Measurements from ENCODE around the gene ITIH4. TPM values are rescaled to one million over a fixed set of nuclear protein-coding genes. Genes with fewer than 3 reads are reported as not detected.

Gene ITIH4
- total and polyA plus RNA-seq, 2 of the 13 experiments (the other 11 are each of a cell fraction or from before 2014, with no cell fraction given) = 2.7 to 5.3 TPM

- no peak for TF ChIP-seq SP4 (CRISPR knock-in tag; IDR thresholded peaks at IDR 0.05)
- TF ChIP-seq, protein P1, sequence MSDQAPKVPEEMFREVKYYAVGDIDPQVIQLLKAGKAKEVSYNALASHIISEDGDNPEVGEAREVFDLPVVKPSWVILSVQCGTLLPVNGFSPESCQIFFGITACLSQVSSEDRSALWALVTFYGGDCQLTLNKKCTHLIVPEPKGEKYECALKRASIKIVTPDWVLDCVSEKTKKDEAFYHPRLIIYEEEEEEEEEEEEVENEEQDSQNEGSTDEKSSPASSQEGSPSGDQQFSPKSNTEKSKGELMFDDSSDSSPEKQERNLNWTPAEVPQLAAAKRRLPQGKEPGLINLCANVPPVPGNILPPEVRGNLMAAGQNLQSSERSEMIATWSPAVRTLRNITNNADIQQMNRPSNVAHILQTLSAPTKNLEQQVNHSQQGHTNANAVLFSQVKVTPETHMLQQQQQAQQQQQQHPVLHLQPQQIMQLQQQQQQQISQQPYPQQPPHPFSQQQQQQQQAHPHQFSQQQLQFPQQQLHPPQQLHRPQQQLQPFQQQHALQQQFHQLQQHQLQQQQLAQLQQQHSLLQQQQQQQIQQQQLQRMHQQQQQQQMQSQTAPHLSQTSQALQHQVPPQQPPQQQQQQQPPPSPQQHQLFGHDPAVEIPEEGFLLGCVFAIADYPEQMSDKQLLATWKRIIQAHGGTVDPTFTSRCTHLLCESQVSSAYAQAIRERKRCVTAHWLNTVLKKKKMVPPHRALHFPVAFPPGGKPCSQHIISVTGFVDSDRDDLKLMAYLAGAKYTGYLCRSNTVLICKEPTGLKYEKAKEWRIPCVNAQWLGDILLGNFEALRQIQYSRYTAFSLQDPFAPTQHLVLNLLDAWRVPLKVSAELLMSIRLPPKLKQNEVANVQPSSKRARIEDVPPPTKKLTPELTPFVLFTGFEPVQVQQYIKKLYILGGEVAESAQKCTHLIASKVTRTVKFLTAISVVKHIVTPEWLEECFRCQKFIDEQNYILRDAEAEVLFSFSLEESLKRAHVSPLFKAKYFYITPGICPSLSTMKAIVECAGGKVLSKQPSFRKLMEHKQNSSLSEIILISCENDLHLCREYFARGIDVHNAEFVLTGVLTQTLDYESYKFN (CRISPR knock-in tag; conservative IDR thresholded peaks at IDR 0.05) = peak; percentile 94
- peak; percentile 74; the same call in 1 of the 2 replicates for TF ChIP-seq ERF (CRISPR knock-in tag; IDR thresholded peaks at IDR 0.05)
- 0 out of 2 replicates have a peak, but pooled peaks have one; percentile 60 for TF ChIP-seq FOXC1 (CRISPR knock-in tag; IDR thresholded peaks at IDR 0.05; ENCODE audit: borderline replicate concordance)
- 0 out of 2 replicates have a peak, but pooled peaks have one; percentile 22 for TF ChIP-seq ZIK1 (CRISPR knock-in tag; IDR thresholded peaks at IDR 0.05; ENCODE audit: borderline replicate concordance, low read depth)
- TF ChIP-seq SPEN (CRISPR knock-in tag; IDR thresholded peaks at IDR 0.05; ENCODE audit: low read depth) = peak; percentile 74; the same call in 1 of the 2 replicates
- TF ChIP-seq PHF21A (CRISPR knock-in tag; IDR thresholded peaks at IDR 0.05) = peak; percentile 24; the same call in 1 of the 2 replicates
- peak; percentile 91 for TF ChIP-seq ZNF24 (IDR thresholded peaks at IDR 0.05)
- TF ChIP-seq, protein P2, sequence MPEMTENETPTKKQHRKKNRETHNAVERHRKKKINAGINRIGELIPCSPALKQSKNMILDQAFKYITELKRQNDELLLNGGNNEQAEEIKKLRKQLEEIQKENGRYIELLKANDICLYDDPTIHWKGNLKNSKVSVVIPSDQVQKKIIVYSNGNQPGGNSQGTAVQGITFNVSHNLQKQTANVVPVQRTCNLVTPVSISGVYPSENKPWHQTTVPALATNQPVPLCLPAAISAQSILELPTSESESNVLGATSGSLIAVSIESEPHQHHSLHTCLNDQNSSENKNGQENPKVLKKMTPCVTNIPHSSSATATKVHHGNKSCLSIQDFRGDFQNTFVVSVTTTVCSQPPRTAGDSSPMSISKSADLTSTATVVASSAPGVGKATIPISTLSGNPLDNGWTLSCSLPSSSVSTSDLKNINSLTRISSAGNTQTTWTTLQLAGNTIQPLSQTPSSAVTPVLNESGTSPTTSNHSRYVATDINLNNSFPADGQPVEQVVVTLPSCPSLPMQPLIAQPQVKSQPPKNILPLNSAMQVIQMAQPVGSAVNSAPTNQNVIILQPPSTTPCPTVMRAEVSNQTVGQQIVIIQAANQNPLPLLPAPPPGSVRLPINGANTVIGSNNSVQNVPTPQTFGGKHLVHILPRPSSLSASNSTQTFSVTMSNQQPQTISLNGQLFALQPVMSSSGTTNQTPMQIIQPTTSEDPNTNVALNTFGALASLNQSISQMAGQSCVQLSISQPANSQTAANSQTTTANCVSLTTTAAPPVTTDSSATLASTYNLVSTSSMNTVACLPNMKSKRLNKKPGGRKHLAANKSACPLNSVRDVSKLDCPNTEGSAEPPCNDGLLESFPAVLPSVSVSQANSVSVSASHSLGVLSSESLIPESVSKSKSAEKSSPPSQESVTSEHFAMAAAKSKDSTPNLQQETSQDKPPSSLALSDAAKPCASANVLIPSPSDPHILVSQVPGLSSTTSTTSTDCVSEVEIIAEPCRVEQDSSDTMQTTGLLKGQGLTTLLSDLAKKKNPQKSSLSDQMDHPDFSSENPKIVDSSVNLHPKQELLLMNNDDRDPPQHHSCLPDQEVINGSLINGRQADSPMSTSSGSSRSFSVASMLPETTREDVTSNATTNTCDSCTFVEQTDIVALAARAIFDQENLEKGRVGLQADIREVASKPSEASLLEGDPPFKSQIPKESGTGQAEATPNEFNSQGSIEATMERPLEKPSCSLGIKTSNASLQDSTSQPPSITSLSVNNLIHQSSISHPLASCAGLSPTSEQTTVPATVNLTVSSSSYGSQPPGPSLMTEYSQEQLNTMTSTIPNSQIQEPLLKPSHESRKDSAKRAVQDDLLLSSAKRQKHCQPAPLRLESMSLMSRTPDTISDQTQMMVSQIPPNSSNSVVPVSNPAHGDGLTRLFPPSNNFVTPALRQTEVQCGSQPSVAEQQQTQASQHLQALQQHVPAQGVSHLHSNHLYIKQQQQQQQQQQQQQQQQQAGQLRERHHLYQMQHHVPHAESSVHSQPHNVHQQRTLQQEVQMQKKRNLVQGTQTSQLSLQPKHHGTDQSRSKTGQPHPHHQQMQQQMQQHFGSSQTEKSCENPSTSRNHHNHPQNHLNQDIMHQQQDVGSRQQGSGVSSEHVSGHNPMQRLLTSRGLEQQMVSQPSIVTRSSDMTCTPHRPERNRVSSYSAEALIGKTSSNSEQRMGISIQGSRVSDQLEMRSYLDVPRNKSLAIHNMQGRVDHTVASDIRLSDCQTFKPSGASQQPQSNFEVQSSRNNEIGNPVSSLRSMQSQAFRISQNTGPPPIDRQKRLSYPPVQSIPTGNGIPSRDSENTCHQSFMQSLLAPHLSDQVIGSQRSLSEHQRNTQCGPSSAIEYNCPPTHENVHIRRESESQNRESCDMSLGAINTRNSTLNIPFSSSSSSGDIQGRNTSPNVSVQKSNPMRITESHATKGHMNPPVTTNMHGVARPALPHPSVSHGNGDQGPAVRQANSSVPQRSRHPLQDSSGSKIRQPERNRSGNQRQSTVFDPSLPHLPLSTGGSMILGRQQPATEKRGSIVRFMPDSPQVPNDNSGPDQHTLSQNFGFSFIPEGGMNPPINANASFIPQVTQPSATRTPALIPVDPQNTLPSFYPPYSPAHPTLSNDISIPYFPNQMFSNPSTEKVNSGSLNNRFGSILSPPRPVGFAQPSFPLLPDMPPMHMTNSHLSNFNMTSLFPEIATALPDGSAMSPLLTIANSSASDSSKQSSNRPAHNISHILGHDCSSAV (CRISPR knock-in tag; IDR thresholded peaks at IDR 0.05; ENCODE audit: borderline replicate concordance) = no peak
- TF ChIP-seq, protein P3, sequence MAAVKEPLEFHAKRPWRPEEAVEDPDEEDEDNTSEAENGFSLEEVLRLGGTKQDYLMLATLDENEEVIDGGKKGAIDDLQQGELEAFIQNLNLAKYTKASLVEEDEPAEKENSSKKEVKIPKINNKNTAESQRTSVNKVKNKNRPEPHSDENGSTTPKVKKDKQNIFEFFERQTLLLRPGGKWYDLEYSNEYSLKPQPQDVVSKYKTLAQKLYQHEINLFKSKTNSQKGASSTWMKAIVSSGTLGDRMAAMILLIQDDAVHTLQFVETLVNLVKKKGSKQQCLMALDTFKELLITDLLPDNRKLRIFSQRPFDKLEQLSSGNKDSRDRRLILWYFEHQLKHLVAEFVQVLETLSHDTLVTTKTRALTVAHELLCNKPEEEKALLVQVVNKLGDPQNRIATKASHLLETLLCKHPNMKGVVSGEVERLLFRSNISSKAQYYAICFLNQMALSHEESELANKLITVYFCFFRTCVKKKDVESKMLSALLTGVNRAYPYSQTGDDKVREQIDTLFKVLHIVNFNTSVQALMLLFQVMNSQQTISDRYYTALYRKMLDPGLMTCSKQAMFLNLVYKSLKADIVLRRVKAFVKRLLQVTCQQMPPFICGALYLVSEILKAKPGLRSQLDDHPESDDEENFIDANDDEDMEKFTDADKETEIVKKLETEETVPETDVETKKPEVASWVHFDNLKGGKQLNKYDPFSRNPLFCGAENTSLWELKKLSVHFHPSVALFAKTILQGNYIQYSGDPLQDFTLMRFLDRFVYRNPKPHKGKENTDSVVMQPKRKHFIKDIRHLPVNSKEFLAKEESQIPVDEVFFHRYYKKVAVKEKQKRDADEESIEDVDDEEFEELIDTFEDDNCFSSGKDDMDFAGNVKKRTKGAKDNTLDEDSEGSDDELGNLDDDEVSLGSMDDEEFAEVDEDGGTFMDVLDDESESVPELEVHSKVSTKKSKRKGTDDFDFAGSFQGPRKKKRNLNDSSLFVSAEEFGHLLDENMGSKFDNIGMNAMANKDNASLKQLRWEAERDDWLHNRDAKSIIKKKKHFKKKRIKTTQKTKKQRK (IDR thresholded peaks at IDR 0.05; ENCODE audit: low read length) = no peak
- TF ChIP-seq MAZ (IDR thresholded peaks at IDR 0.05; ENCODE audit: borderline replicate concordance, low read depth, low read length) = no peak
- TF ChIP-seq MAZ (CRISPR knock-in tag; IDR thresholded peaks at IDR 0.05; ENCODE audit: low read depth) = 0 out of 2 replicates have a peak, but pooled peaks have one; percentile 27
Observed at GRCh38 chr3:52786330-52787215, 43.9 kb downstream of the ITIH4 start (continued).

Data from HepG2 (cell line).